Measurements from ENCODE around the gene POLR1E.
"Not testable (repeated sequence)": the region's sequence is repeated elsewhere in the genome, so short reads cannot be mapped to it uniquely, and the experiment has no call there.

The POLR1E gene

DNA sequence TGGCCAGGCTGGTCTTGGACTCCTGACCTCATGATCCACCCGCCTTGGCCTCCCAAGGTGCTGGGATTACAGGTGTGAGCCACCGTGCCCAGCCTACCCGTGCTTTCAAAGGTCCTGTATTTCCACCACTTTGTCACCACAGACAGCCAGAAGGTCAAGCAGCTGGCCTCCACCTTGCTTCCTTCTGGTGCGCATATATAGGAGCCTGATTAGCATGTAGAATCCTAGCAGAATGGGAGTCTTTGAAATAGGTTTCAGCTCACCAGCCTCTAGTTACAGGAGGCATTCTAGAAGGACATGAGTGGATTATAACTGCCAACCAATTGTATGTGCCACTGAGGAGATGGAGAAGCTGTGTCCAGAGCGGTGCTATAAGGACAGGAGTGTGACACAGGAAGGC is 18.9 kb downstream of the POLR1E start:
- no peak for DNase-seq (ENCODE audit: insufficient read length, low spot score)
- no peak for TF ChIP-seq POLR2A (IDR thresholded peaks at IDR 0.05; ENCODE audit: low read depth, low read length)
- no peak for FAIRE-seq

DNA sequence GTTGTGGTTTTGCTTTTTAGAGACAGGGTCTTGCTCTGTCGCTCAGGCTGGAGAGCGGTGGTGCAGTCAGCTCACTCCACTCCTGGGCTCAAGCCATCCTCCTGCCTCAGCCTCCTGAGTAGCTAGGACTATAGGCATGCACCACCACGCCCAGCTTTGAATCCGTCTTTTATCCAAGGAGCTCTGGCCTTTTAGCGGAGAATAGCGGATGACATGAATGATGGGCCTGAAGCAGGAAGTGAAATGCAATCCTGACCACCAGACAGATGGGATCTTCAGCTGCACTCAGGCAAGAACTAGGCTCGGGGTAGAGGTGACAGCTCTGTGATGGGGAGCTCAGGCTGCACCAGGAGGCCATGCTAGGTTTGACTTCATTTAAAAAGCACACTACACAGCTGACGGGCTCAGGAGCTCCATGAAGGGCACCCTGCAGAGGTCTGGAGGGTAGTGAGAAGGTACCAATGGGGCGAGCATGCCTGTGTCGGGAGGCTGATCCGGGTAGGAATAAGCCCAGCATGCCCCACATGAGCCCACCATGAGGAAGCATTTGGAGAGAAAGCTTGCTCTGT is 21.9 kb downstream of the POLR1E start:
- no peak for DNase-seq (ENCODE audit: insufficient read length, low spot score)
- FAIRE-seq = no peak
- TF ChIP-seq POLR2A (IDR thresholded peaks at IDR 0.05; ENCODE audit: low read depth, low read length) = no peak

- DNase-seq (ENCODE audit: insufficient read length, low spot score) (no peak), FAIRE-seq (no peak)
- TF ChIP-seq POLR2A (IDR thresholded peaks at IDR 0.05; ENCODE audit: low read depth, low read length) = no peak
These were observed 22.5 kb downstream of the POLR1E start for GRCh38 chr9:37508135-37508833.

- no peak for TF ChIP-seq POLR2A (IDR thresholded peaks at IDR 0.05; ENCODE audit: low read depth, low read length)
- DNase-seq (ENCODE audit: insufficient read length, low spot score) = no peak
These were observed 23.1 kb downstream of the POLR1E start for GRCh38 chr9:37508834-37509206.

DNA sequence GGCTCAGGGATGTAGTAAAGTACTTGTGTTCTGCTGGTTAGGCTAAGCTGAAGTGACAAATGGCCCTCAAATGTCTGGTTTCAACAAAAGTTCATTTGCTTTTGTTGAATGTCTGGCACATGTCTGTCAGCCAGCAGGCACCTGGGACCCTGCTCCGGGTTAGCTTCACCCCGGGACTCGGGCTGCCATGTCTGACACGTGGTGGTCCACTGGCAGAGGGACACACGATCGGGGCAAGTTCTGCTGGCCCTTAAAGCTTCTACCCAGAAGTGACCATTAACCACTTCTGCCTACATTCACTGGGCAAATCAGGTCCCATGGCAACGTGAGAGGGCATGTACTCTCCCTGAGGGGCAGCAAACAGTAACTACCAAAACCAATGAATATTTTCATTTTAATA is 23.8 kb downstream of the POLR1E start:
- no peak for TF ChIP-seq POLR2A (IDR thresholded peaks at IDR 0.05; ENCODE audit: low read depth, low read length)
- no peak for FAIRE-seq
- no peak for DNase-seq (ENCODE audit: insufficient read length, low spot score)

More at GRCh38 chr9:37508834-37509206, 23.1 kb downstream of the POLR1E start:
- FAIRE-seq = no peak

DNA sequence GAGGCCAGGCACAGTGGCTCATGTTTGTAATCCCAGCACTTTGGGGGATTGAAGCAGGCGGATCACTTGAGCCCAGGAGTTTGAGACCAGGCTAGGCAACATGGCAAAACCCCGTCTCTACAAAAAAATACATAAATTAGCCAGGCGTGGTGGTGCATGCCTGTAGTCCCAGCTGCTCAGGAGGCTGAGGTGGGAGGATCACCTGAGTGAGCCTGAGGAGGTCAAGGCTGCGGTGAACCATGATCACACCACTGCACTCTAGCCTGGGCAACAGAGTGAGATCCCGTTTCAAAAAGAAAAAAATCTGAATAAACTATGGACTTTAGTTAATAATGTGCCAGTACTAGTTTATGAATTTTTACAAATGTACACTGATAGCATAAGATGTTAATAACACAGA is 24.3 kb downstream of the POLR1E start:
- not testable (repeated sequence) for DNase-seq (ENCODE audit: insufficient read length, low spot score); FAIRE-seq

GRCh38 chr9:37511016-37512010 is 25.6 kb downstream of the POLR1E start:
- no peak for DNase-seq (ENCODE audit: insufficient read length, low spot score)
- no peak for TF ChIP-seq POLR2A (IDR thresholded peaks at IDR 0.05; ENCODE audit: low read depth, low read length)
- no peak for FAIRE-seq

GRCh38 chr9:37512437-37512836 is 26.7 kb downstream of the POLR1E start:
- TF ChIP-seq POLR2A (IDR thresholded peaks at IDR 0.05; ENCODE audit: low read depth, low read length) = no peak
- DNase-seq (ENCODE audit: insufficient read length, low spot score) = no peak
- no peak for FAIRE-seq

- not testable (repeated sequence) for FAIRE-seq
These were observed 28.7 kb downstream of the POLR1E start for GRCh38 chr9:37514415-37514814.

DNA sequence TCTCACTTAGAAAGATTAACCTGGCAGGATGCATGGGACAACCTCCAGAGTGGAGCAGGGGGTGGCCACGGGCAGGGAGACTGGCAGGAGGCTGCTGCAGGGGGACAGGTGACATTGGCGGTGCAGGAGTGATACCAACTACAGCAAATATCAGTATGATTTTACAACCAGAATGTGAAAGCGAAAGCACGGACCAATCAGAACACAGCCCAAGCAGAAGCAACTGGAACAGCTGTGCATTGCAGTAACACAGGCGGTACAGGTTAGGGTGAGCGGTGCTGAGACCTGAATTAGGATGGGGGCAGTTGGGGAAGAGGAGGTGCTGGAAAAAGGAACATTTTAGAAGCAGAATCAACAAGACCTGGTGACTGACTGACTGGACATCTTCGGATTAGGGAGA is 29.3 kb downstream of the POLR1E start:
- FAIRE-seq (no peak), DNase-seq (ENCODE audit: insufficient read length, low spot score) (no peak)
- no peak for TF ChIP-seq POLR2A (IDR thresholded peaks at IDR 0.05; ENCODE audit: low read depth, low read length)

More at GRCh38 chr9:37514415-37514814, 28.7 kb downstream of the POLR1E start:
- DNase-seq (ENCODE audit: insufficient read length, low spot score) = not testable (repeated sequence)

- FAIRE-seq (no peak), DNase-seq (ENCODE audit: insufficient read length, low spot score) (no peak)
- TF ChIP-seq POLR2A (IDR thresholded peaks at IDR 0.05; ENCODE audit: low read depth, low read length) = no peak
These were observed 30.0 kb downstream of the POLR1E start for GRCh38 chr9:37515620-37516258.

DNA sequence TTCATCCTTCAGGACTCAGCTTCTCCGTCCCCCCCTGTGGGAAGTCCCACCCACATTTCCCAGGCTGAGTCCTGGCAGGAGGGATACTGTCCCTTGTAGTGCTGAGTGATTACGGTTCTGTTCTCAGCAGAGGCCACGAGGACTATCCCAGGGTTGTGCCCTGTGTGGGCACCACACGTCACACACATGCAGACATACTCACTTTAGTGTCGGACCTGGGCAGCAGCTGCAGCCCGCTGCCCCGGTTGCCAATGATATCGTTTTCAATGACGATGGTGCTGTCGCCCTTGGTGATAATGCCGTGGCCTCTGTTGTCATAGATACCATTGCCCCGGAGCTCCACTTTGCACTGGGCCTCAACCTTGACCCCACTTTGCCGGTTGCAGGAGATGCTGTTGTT is 32.2 kb downstream of the POLR1E start:
- TF ChIP-seq POLR2A (IDR thresholded peaks at IDR 0.05; ENCODE audit: low read depth, low read length) = no peak
- FAIRE-seq = no peak
- no peak for DNase-seq (ENCODE audit: insufficient read length, low spot score)

DNA sequence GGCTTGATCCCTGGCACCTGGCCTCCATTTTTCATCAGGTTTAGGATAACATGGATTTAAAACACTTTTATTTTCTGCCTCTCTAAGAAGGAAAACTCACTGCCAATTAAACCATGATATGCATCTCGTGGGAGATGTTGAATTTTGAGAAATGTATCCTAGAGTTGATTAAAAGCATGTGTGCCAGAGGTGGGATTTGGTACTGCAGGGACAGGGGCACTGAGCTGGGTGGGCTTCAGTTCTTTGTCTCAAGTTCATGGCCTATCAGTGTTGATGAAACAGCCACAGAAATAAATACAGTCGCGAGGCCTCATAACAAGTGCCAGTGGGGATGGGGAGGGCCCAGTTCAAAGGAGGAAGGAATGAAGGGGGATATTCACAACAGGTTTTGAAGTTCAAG is 34.9 kb downstream of the POLR1E start:
- FAIRE-seq = no peak
- no peak for DNase-seq (ENCODE audit: insufficient read length, low spot score)
- TF ChIP-seq POLR2A (IDR thresholded peaks at IDR 0.05; ENCODE audit: low read depth, low read length) = no peak

DNA sequence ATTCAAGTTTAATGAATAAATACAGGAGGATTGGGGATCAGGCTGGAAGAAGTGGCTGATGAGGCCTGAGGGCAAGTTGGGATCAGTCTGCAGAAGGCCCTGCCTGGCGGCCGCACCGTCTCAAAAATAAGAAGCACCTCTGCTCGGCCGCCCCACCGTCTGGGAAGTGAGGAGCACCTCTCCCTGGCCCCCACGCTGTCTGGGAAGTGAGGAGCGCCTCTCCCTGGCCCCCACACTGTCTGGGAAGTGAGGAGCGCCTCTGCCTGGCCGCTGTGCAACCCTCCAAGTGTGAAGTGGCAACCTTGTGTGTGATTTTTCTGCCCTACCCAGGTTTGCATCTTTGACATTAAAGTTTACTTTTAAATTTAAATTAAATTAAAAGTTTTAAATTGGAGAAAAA is 35.4 kb downstream of the POLR1E start:
- DNase-seq (ENCODE audit: insufficient read length, low spot score) (no peak), FAIRE-seq (no peak)
- no peak for TF ChIP-seq POLR2A (IDR thresholded peaks at IDR 0.05; ENCODE audit: low read depth, low read length)
